ENCODE data around the gene UMOD.

DNA sequence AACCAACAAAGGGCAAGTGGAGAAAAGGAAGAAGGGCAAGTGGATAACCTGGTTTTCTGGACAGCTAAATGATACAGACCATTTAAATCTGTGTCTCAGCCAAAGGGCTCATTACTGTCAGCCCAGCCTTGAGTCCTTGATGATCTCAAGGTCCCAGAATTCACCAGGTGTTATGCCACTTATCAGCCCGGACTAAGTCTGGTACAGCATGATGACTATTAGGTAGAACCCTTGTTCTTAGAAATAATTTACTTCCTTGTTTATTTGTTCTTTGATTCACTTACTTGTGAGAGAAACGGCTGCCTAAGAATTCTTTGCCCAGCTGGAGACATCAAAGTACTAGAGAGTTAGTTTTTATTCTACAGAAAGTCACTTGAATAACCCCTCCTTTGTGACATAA is 48.6 kb upstream of the UMOD start:
- TF ChIP-seq EZH2 (IDR thresholded peaks at IDR 0.05; ENCODE audit: borderline replicate concordance, low read depth, low read length, severe bottlenecking) = no peak
- no peak for TF ChIP-seq POLR2AphosphoS5 (IDR thresholded peaks at IDR 0.05; ENCODE audit: insufficient read depth, low read depth, low read length)
- TF ChIP-seq, protein P1, sequence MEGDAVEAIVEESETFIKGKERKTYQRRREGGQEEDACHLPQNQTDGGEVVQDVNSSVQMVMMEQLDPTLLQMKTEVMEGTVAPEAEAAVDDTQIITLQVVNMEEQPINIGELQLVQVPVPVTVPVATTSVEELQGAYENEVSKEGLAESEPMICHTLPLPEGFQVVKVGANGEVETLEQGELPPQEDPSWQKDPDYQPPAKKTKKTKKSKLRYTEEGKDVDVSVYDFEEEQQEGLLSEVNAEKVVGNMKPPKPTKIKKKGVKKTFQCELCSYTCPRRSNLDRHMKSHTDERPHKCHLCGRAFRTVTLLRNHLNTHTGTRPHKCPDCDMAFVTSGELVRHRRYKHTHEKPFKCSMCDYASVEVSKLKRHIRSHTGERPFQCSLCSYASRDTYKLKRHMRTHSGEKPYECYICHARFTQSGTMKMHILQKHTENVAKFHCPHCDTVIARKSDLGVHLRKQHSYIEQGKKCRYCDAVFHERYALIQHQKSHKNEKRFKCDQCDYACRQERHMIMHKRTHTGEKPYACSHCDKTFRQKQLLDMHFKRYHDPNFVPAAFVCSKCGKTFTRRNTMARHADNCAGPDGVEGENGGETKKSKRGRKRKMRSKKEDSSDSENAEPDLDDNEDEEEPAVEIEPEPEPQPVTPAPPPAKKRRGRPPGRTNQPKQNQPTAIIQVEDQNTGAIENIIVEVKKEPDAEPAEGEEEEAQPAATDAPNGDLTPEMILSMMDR (IDR thresholded peaks at IDR 0.05; ENCODE audit: extremely low read depth in 1 of 2, insufficient read depth in 1 of 2, low read depth in 1 of 2, low read length in 2 of 2) = no peak
- TF ChIP-seq, protein P2, sequence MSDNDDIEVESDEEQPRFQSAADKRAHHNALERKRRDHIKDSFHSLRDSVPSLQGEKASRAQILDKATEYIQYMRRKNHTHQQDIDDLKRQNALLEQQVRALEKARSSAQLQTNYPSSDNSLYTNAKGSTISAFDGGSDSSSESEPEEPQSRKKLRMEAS (IDR thresholded peaks at IDR 0.05; ENCODE audit: insufficient read depth, insufficient read length) = no peak
- TF ChIP-seq MYC (IDR thresholded peaks at IDR 0.05; ENCODE audit: low read depth, low read length) = no peak
